NCI-H1436 (cell line): ENCODE data around the gene CWC22.
"Not testable (repeated sequence)": the region's sequence is repeated elsewhere in the genome, so short reads cannot be mapped to it uniquely, and the experiment has no call there.

Source experiments
- DNase-seq: peaks from one replicate; lab custom pipeline; 2025; lab: John Stamatoyannopoulos, UW

Gene CWC22

GRCh38 chr2:180003073-180003472 lies 4.0 kb downstream of the CWC22 start:
- DNase-seq = no peak

GRCh38 chr2:180002198-180002770 lies 4.8 kb downstream of the CWC22 start:
- DNase-seq = no peak

- no peak for DNase-seq
These were observed 5.4 kb downstream of the CWC22 start for GRCh38 chr2:180001726-180002125.

GRCh38 chr2:180000434-180000833 lies 6.7 kb downstream of the CWC22 start:
- DNase-seq = no peak

GRCh38 chr2:179999000-179999399 lies 8.1 kb downstream of the CWC22 start:
- no peak for DNase-seq

GRCh38 chr2:179995741-179996515 lies 11.2 kb downstream of the CWC22 start:
- DNase-seq = no peak

GRCh38 chr2:179991344-179991743 lies 15.8 kb downstream of the CWC22 start:
- DNase-seq = no peak

GRCh38 chr2:179990676-179991317 lies 16.3 kb downstream of the CWC22 start:
- no peak for DNase-seq

GRCh38 chr2:179987916-179988315 lies 19.2 kb downstream of the CWC22 start:
- DNase-seq = no peak

GRCh38 chr2:179985163-179985820 lies 21.8 kb downstream of the CWC22 start:
- DNase-seq = no peak

GRCh38 chr2:179983250-179983932 lies 23.7 kb downstream of the CWC22 start:
- no peak for DNase-seq

- peak; percentile 37 for DNase-seq
These were observed 26.0 kb downstream of the CWC22 start for GRCh38 chr2:179981085-179981484.

GRCh38 chr2:179974761-179975160 lies 32.3 kb downstream of the CWC22 start:
- DNase-seq = no peak

GRCh38 chr2:179966778-179967394 lies 40.2 kb downstream of the CWC22 start:
- DNase-seq = no peak

GRCh38 chr2:179965291-179966258 lies 41.5 kb downstream of the CWC22 start:
- DNase-seq = no peak

GRCh38 chr2:179963626-179964025 lies 43.5 kb downstream of the CWC22 start:
- no peak for DNase-seq

- not testable (repeated sequence) for DNase-seq
These were observed 48.8 kb downstream of the CWC22 start for GRCh38 chr2:179958251-179958650.

- no peak for DNase-seq
These were observed 53.1 kb downstream of the CWC22 start for GRCh38 chr2:179954026-179954425.

GRCh38 chr2:179953359-179953758 lies 53.7 kb downstream of the CWC22 start:
- no peak for DNase-seq

GRCh38 chr2:179952658-179953057 lies 54.4 kb downstream of the CWC22 start:
- DNase-seq = no peak
